Keratinocyte (primary cell): ENCODE results near the gene MTA2. TPM values are rescaled to one million over a fixed set of nuclear protein-coding genes. Genes with fewer than 3 reads are reported as not detected.

Experiments used
- DNase-seq: peaks from one replicate; pipeline ENCODE4 v3.0.0-alpha.2; 2011; ENCODE audit warnings: low read depth, missing footprints, low spot score
- FAIRE-seq: peaks from 2 replicates; lab custom pipeline; 2011; peaks lifted over from hg19 to GRCh38; lab: Jason Lieb, UNC
- H2AFZ ChIP-seq: 2 replicates; pipeline ENCODE4 v1.6.0; 2012; ENCODE audit warnings: low read length, control low read depth, inconsistent platforms; ENCODE audit not compliant: control insufficient read depth
- H3K27ac ChIP-seq: 2 replicates; pipeline ENCODE4 v1.5.1; 2011; ENCODE audit warnings: low read length; ENCODE audit not compliant: control insufficient read depth, insufficient read depth
- H3K27me3 ChIP-seq: 3 replicates; pipeline ENCODE4 v1.6.0; 2011; ENCODE audit warnings: low read length; ENCODE audit not compliant: control insufficient read depth, insufficient read depth; ENCODE audit errors: extremely low read depth
- H3K36me3 ChIP-seq, 2 experiments: 2 replicates in 1 of 2; 3 replicates in 1 of 2; pipeline ENCODE4 v1.5.1; 2011; ENCODE audit warnings: low read length in 2 of 2, mild to moderate bottlenecking in 1 of 2; ENCODE audit not compliant: control insufficient read depth in 2 of 2, insufficient read depth in 2 of 2; ENCODE audit errors: extremely low read depth in 1 of 2
- H3K4me1 ChIP-seq: 3 replicates; pipeline ENCODE4 v1.5.1; 2011; ENCODE audit warnings: low read length; ENCODE audit not compliant: control insufficient read depth, insufficient read depth; ENCODE audit errors: extremely low read depth
- H3K4me2 ChIP-seq: 3 replicates; pipeline ENCODE4 v1.6.0; 2011; ENCODE audit warnings: low read depth, low read length; ENCODE audit not compliant: control insufficient read depth, insufficient read depth; ENCODE audit errors: extremely low read depth
- H3K4me3 ChIP-seq, 3 experiments: fragments of 200-600 bp in 1 of 3; sonication (generic) in 1 of 3; 2 replicates in 2 of 3; 3 replicates in 1 of 3; pipeline ENCODE4 v1.5.1; 2011 to 2016; ENCODE audit warnings: low read length in 3 of 3, mild to moderate bottlenecking in 3 of 3, control low read depth in 2 of 3, inconsistent platforms in 1 of 3, low read depth in 1 of 3, mixed read lengths in 1 of 3, mixed run types in 1 of 3, moderate library complexity in 1 of 3; ENCODE audit not compliant: control insufficient read depth in 2 of 3, insufficient read depth in 2 of 3; ENCODE audit errors: extremely low read depth in 1 of 3
- H3K79me2 ChIP-seq: 2 replicates; pipeline ENCODE4 v1.6.0; 2012; ENCODE audit warnings: low read length; ENCODE audit not compliant: control insufficient read depth, insufficient read depth
- H3K9ac ChIP-seq: 3 replicates; pipeline ENCODE4 v1.6.0; 2011; ENCODE audit warnings: low read length; ENCODE audit not compliant: control insufficient read depth, insufficient read depth; ENCODE audit errors: extremely low read depth
- H3K9me1 ChIP-seq: 3 replicates; pipeline ENCODE4 v1.6.0; 2011; ENCODE audit warnings: low read length; ENCODE audit not compliant: control insufficient read depth, insufficient read depth; ENCODE audit errors: extremely low read depth
- H3K9me3 ChIP-seq: 2 replicates; pipeline ENCODE4 v1.5.1; 2012; ENCODE audit warnings: low read depth, low read length; ENCODE audit not compliant: control insufficient read depth
- H4K20me1 ChIP-seq: 3 replicates; pipeline ENCODE4 v1.6.0; 2011; ENCODE audit warnings: low read length; ENCODE audit not compliant: control insufficient read depth, insufficient read depth; ENCODE audit errors: extremely low read depth
- EZH2 ChIP-seq: IDR thresholded peaks from one replicate; pipeline ENCODE4 v1.6.1; 2012; ENCODE audit warnings: inconsistent platforms, mild to moderate bottlenecking, low read length, moderate library complexity
- dilution Hi-C: fragments of 300-500 bp; cut with MboI; formaldehyde crosslinking; loops from one replicate; pipeline ENCODE4 v1.7.0; 2020; ENCODE audit warnings: low sequenced_read_pairs; ENCODE audit not compliant: extremely low pct_ligation_motif_present
- polyA plus RNA-seq, 5 experiments: library from polyadenylated mRNA; depleted of rRNA in 3 of 5; stranded (reverse) in 3 of 5; stranded (forward) in 1 of 5; unstranded in 1 of 5; fragments of >200 nt; gene quantifications; 1 replicate in 1 of 5; 2 replicates in 3 of 5; 3 replicates in 1 of 5; pipeline versions ENCODE4 v1.2.1 to v1.2.3, GENCODE V29; 2011 to 2012; ENCODE audit warnings: missing spikeins in 2 of 5, low read depth in 1 of 5, low replicate concordance in 1 of 5
- TF ChIP-seq, protein P1 (sequence below), 3 experiments: IDR thresholded peaks in 1 of 3; conservative IDR thresholded peaks in 1 of 3; optimal IDR thresholded peaks in 1 of 3; 2 replicates in 2 of 3; 3 replicates in 1 of 3; pipeline versions ENCODE3 to v1.5.1; 2011; ENCODE audit warnings: low read length in 3 of 3, mild to moderate bottlenecking in 3 of 3, moderate library complexity in 2 of 3, control low read depth in 1 of 3, inconsistent platforms in 1 of 3; ENCODE audit not compliant: insufficient read depth in 2 of 3; ENCODE audit errors: extremely low read depth in 1 of 3

Gene MTA2
- polyA plus RNA-seq, 1 donor (not counting 4 experiments of a cell fraction or from before 2014, with no cell fraction given): 39.7 TPM

DNA sequence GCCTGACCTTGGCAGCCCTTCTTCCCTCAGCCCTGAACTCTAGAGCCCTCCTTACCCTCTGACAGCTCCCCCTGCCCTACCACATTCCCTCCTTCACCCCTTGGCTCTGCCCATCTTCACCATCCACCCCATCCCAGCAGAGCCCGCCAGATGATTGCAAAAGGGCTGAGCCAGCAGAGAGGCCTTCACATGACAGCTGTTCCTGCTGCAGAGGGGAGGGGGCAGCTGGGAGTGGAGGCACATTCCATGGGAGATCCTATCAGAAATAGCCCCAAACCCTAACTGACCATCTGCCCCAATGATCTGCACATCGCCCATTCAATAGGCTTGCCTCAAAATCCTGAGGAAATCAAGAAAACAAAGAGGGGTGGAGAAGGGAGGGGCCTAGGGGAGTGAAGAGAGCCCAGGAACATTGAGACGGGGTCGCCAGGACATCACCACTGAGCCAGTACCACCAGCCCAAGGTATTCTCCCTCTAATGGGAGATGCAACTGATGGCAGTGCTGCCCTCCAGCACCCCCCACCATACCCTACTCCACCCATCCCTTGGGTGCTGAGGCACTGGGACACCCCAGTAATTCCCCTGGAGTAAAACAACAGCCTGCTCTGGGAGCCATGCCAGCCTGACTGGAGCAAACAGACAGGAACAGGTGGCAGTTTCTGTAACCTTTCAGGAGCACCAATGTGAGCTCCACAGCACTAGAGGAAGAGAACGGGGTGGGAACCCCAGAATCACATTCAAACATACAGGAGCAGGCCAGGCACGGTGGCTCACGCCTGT lies 47.1 kb downstream of the MTA2 start:
- peaks cover 5 to 15% of the 10 kb centered on the region in 2 experiments for H3K36me3 ChIP-seq

DNA sequence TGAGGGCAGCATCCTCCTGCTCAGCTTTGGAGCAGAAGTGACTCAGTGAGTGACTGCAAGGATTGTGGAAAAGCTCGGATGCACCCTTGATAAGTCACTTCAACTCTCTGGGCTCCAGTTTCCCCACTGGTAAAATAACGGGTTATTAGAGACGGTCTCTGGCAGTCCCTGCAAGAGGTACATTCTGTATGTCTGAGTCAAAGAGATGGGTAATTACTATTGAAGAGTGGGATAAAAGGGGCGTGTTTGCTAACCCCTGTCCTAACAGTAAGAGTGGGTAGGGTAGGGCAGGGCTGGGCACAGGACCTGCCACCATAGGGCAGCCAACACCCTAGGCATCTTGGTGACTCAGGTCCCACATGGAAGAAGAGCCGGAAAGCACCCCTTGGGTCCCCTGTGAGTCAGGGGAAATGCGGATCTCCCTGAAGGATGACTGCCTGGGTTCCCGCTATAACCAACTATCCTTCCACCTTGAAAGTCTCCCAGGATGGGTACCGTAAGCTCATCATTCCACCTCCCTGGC lies 47.8 kb downstream of the MTA2 start:
- H2AFZ ChIP-seq: no peak overlapping the region
- no peaks in the 10 kb centered on the region for H3K27me3 ChIP-seq
- no peak for TF ChIP-seq EZH2
- TF ChIP-seq, protein P1, sequence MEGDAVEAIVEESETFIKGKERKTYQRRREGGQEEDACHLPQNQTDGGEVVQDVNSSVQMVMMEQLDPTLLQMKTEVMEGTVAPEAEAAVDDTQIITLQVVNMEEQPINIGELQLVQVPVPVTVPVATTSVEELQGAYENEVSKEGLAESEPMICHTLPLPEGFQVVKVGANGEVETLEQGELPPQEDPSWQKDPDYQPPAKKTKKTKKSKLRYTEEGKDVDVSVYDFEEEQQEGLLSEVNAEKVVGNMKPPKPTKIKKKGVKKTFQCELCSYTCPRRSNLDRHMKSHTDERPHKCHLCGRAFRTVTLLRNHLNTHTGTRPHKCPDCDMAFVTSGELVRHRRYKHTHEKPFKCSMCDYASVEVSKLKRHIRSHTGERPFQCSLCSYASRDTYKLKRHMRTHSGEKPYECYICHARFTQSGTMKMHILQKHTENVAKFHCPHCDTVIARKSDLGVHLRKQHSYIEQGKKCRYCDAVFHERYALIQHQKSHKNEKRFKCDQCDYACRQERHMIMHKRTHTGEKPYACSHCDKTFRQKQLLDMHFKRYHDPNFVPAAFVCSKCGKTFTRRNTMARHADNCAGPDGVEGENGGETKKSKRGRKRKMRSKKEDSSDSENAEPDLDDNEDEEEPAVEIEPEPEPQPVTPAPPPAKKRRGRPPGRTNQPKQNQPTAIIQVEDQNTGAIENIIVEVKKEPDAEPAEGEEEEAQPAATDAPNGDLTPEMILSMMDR (optimal IDR thresholded peaks at IDR 0.05 in 1 of 3, IDR thresholded peaks at IDR 0.05 in 1 of 3, conservative IDR thresholded peaks at IDR 0.05 in 1 of 3; ENCODE audit: extremely low read depth in 1 of 3, insufficient read depth in 2 of 3, low read length in 3 of 3): no peak
- H3K4me2 ChIP-seq: peak overlapping the region; percentile 96
- FAIRE-seq (peak; percentile 60), DNase-seq (peak; percentile 95)
- H3K27ac ChIP-seq: peak overlapping the region; percentile 97
- peak overlapping the region; percentile 88 for H3K9ac ChIP-seq
- peaks cover 3% of the 10 kb centered on the region for H3K79me2 ChIP-seq
- H3K4me3 ChIP-seq: peak overlapping the region in 2 of 3 experiments; percentile 3 to 65
- H3K9me3 ChIP-seq: no peaks in the 10 kb centered on the region
- peaks cover 79% of the 10 kb centered on the region for H3K4me1 ChIP-seq
- peaks cover 2% of the 10 kb centered on the region for H3K9me1 ChIP-seq
- peaks cover 7% of the 10 kb centered on the region for H4K20me1 ChIP-seq
- dilution Hi-C loops: no loop called here
- peaks cover 2 to 8% of the 10 kb centered on the region in 2 experiments for H3K36me3 ChIP-seq

More for the DNA sequence above, 47.1 kb downstream of the MTA2 start:
- no peak for FAIRE-seq
- peak overlapping the region; percentile 96 for H3K4me2 ChIP-seq
- peaks cover 79% of the 10 kb centered on the region for H3K4me1 ChIP-seq
- H3K9me1 ChIP-seq: peaks cover 2% of the 10 kb centered on the region
- no peak for DNase-seq
- H2AFZ ChIP-seq: no peak overlapping the region
- no peak for TF ChIP-seq EZH2
- TF ChIP-seq, protein P1 (optimal IDR thresholded peaks at IDR 0.05 in 1 of 3, IDR thresholded peaks at IDR 0.05 in 1 of 3, conservative IDR thresholded peaks at IDR 0.05 in 1 of 3; ENCODE audit: extremely low read depth in 1 of 3, insufficient read depth in 2 of 3, low read length in 3 of 3): no peak
- peaks cover 7% of the 10 kb centered on the region for H4K20me1 ChIP-seq
- peak overlapping the region; percentile 97 for H3K27ac ChIP-seq
- H3K4me3 ChIP-seq: peak overlapping the region in 2 of 3 experiments; percentile 26 to 32
- dilution Hi-C loops: no loop called here
- H3K27me3 ChIP-seq: no peaks in the 10 kb centered on the region
- peaks cover 3% of the 10 kb centered on the region for H3K79me2 ChIP-seq
- no peaks in the 10 kb centered on the region for H3K9me3 ChIP-seq
- H3K9ac ChIP-seq: peak overlapping the region; percentile 42
